HUES48 (cell line): ENCODE results near the gene PALD1.
"Not testable (repeated sequence)": the region's sequence is repeated elsewhere in the genome, so short reads cannot be mapped to it uniquely, and the experiment has no call there.

Experiments
- H3K27ac ChIP-seq: one replicate; pipeline ENCODE4 v1.7.0; 2013; ENCODE audit warnings: low read depth, low read length, inconsistent platforms
- H3K27me3 ChIP-seq: 2 replicates; pipeline ENCODE4 v1.6.1; 2013; ENCODE audit warnings: mild to moderate bottlenecking, low read length; ENCODE audit not compliant: control insufficient read depth, insufficient read depth
- H3K36me3 ChIP-seq: 2 replicates; pipeline ENCODE4 v1.6.1; 2013; ENCODE audit warnings: low read length; ENCODE audit not compliant: control insufficient read depth, insufficient read depth
- H3K4me1 ChIP-seq: 2 replicates; pipeline ENCODE4 v1.6.1; 2013; ENCODE audit warnings: mild to moderate bottlenecking, low read length; ENCODE audit not compliant: control insufficient read depth, insufficient read depth
- H3K4me3 ChIP-seq: 2 replicates; pipeline ENCODE4 v1.5.1; 2013; ENCODE audit warnings: mild to moderate bottlenecking, low read depth, low read length
- H3K9ac ChIP-seq: 2 replicates; pipeline ENCODE4 v1.6.1; 2013; ENCODE audit warnings: mild to moderate bottlenecking, low read depth, low read length, moderate library complexity
- H3K9me3 ChIP-seq: 2 replicates; pipeline ENCODE4 v1.6.1; 2013; ENCODE audit warnings: low read length; ENCODE audit not compliant: control insufficient read depth, insufficient read depth

Gene PALD1

DNA sequence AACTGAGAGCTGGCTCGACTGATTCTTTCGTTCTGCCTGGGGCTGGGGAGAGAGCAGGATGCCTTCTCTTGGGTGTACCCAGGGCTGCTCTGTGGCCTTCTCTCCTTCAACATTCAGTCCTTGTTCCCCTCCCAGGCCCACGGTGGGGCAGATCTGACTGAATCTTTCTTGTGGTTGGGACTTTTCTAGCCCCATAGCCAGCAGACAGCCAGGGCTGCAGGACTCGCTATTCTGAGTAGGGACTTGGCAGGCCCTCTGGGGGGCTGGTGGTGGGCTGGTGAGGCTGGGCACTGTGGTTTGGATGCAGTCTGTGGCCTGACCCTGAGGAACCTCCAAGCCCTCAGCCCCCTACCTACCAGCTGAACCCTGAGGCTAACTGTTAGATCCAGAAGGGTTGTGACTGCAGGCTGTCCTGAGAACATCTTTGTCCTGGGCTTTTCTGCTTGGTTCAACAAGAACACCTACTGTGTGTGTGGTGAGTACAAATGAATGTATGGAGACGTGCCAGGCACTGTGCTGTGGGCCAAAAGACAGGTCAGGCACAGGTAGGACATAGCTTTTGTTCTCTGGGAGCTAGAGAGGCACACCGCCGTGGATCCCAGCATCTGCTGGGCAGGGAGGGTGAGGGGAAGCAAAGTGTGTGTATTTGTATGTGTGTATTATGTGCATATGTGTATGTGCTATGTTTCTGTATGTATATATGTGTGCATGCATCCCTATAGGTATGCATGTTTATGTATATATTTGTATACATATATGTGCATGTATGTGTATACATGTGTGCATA is 2.1 kb upstream of the PALD1 start:
- Histone ChIP-seq H3K4me3 (no peak overlapping the region), H3K27me3 (peaks cover 13% of the 10 kb centered on the region), H3K4me1 (peaks cover 32% of the 10 kb centered on the region), H3K9me3 (no peaks in the 10 kb centered on the region), H3K27ac (no peak overlapping the region), H3K9ac (no peak overlapping the region), H3K36me3 (peaks cover 4% of the 10 kb centered on the region; the same call in 1 of the 2 replicates)

- H3K9ac ChIP-seq, result peak overlapping the region; percentile 61; the same call in 1 of the 2 replicates
- peaks cover 32% of the 10 kb centered on the region for H3K4me1 ChIP-seq
- H3K27ac ChIP-seq, result peak overlapping the region; percentile 85
- H3K4me3 ChIP-seq, result peak overlapping the region; percentile 92
- peaks cover 4% of the 10 kb centered on the region; the same call in 1 of the 2 replicates for H3K36me3 ChIP-seq
- H3K27me3 ChIP-seq, result peaks cover 13% of the 10 kb centered on the region
- H3K9me3 ChIP-seq, result no peaks in the 10 kb centered on the region
These were observed 855 bp upstream of the PALD1 start for GRCh38 chr10:70477661-70478162.

DNA sequence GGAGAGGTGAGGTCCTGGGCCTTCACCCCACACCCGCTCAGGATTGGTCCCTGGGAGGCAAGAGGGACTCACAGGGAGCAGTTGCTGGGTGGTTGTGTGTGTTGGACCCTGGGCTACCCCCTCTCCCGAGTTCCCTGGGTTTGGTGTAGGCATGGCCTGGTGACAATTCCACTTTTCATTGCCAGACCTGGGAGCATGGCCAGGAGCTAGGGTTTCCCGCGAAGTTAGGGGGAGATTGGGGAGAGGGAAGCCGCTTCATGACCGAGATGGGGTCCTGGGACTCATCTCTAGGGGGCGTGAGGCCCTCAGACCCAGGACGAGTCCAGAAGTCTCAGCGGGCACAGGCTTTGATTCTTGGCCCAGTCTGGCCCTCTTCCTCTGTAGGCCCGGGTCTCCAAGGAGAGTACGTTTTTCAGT is 606 bp downstream of the PALD1 start:
- peaks cover 32% of the 10 kb centered on the region for H3K4me1 ChIP-seq
- H3K27ac ChIP-seq, result peak overlapping the region; percentile 85
- peaks cover 13% of the 10 kb centered on the region for H3K27me3 ChIP-seq
- H3K9me3 ChIP-seq, result no peaks in the 10 kb centered on the region
- H3K36me3 ChIP-seq, result peaks cover 4% of the 10 kb centered on the region; the same call in 1 of the 2 replicates
- peak overlapping the region; percentile 61; the same call in 1 of the 2 replicates for H3K9ac ChIP-seq
- H3K4me3 ChIP-seq, result peak overlapping the region; percentile 92

DNA sequence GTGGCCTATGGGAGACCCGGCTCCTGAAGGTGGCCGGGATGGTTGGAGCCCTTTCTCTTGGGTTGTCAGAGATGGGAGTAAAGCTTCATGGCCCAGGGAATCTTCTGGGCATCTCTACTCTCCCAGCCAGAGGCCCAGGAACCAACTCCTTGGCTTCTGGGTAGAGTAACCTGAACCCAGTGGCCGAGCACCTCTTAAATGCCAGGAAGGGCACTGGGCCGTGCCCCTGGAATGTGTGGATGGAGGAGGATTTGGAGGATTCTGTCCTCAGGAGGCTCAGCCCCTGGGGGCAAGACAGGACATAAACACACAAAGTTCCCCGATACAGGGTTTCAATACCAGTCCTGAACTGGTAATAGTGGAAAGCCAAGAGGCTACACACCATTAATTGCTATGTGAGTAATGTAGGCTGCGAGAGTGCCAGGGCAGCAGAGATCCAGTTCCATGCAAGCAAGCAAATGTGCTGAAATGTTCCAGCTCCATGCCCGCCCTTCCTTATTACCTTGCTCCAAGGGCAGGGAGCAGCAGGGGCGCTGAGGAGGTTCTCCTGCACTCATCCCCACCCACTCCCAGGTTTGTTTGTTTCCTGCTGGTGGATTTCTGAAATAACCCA is 1.2 kb downstream of the PALD1 start:
- Histone ChIP-seq H3K9ac (no peak overlapping the region), H3K27me3 (peaks cover 13% of the 10 kb centered on the region), H3K9me3 (no peaks in the 10 kb centered on the region), H3K36me3 (peaks cover 5% of the 10 kb centered on the region), H3K27ac (no peak overlapping the region), H3K4me3 (peak overlapping the region; percentile 92), H3K4me1 (peaks cover 32% of the 10 kb centered on the region)

DNA sequence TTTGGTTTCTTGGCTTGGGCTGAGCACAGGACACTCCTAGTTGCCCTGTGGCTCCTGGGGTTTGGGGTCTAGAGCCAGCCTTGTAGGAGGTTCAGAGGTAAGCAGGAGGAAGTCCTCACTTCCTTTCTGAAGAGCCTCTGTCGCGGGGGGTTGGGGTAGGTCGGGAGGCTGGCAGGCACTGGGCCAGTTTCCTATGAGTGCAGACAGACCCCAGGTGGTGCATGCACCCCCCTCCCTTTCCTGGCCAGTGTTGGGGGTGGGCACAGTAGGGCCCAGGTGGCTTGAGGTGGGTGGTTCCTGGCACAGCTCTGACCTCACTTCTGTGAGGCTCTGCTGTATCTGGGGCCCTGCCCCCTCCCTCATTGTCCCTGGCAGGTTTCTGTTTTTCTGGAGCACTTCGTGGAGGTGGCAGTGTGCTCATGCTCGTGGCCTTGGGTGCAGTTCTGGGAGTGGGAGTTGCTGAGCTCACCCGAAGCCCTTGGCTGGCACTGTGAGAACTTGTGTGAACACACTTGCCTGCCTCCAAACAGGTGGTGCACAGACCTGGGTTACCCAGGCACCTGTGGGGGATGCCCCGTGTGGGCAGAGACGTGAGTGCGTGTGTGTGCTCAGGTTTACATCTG is 1.8 kb downstream of the PALD1 start:
- no peak overlapping the region for H3K27ac ChIP-seq
- no peaks in the 10 kb centered on the region for H3K9me3 ChIP-seq
- H3K9ac ChIP-seq, result no peak overlapping the region
- peaks cover 32% of the 10 kb centered on the region for H3K4me1 ChIP-seq
- peaks cover 7% of the 10 kb centered on the region for H3K36me3 ChIP-seq
- H3K27me3 ChIP-seq, result peaks cover 13% of the 10 kb centered on the region
- H3K4me3 ChIP-seq, result peak overlapping the region; percentile 92; the same call in 1 of the 2 replicates

DNA sequence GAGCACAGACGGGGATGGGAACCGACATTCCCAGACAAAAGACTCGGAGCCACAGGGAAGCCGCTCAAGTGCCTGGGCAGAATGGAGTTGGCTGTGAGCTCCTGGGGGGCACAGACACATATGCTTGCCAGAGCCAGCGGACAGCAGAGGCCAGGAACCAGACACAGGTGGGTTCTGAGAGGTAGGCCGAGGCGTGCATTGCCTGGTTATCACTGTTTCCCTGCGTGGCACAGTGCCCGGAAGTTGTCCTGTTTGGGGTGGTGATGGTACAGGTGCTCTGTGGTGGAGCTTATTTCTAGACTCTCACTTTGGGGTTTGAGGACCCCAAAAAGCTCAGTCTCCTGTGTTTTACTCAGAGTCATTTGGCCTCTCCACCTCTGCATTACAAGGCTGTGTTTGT is 2.5 kb downstream of the PALD1 start:
- Histone ChIP-seq H3K9me3 (no peaks in the 10 kb centered on the region), H3K36me3 (peaks cover 13% of the 10 kb centered on the region), H3K9ac (no peak overlapping the region), H3K27ac (no peak overlapping the region), H3K4me3 (no peak overlapping the region), H3K27me3 (peaks cover 13% of the 10 kb centered on the region), H3K4me1 (peaks cover 32% of the 10 kb centered on the region)

GRCh38 chr10:70481831-70482530 is 3.4 kb downstream of the PALD1 start:
- H3K36me3 ChIP-seq, result peaks cover 14% of the 10 kb centered on the region
- H3K27ac ChIP-seq, result no peak overlapping the region
- H3K27me3 ChIP-seq, result peaks cover 12% of the 10 kb centered on the region
- H3K9me3 ChIP-seq, result no peaks in the 10 kb centered on the region
- H3K9ac ChIP-seq, result no peak overlapping the region
- H3K4me1 ChIP-seq, result peaks cover 32% of the 10 kb centered on the region
- no peak overlapping the region for H3K4me3 ChIP-seq

DNA sequence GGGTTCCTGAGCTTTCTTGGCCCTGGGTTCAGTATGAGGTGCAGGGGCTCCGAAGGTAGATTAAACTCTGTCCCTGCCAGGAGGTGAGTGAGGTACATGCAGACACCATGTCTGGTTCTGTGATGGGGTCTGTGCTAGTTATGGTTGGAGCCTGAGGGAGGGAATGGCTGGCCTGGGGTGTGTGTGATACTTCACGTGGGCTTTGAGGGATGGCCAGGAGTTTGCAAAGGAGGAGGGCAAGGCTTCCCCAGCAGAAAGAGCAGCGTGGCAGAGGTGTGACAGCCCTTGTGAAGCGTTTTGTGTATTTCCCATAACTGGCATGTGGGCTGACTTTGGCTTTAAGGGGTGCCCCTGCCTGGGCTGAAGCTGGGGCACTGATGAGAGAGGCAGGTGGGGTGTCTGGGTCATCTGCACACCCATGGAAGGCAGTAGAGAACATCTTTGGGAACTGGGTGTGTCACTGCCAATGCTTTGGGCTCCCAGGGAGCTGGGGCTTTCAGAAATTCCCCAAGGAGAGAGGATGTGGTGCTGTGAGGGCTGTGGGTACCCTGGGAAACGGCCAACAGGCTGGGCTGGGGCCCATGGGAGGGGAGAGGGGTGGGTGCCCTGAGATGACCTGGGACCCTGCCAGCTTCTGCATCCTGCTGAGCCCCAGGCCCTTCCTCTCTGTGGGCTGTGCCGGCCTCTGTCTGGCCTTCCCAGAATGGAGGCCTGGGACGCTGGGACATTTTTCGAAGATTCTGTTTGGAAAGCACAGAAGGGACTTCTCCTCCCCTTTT is 4.6 kb downstream of the PALD1 start:
- Histone ChIP-seq H3K4me1 (peaks cover 24% of the 10 kb centered on the region), H3K4me3 (no peak overlapping the region), H3K36me3 (peaks cover 14% of the 10 kb centered on the region), H3K9ac (no peak overlapping the region), H3K27ac (no peak overlapping the region), H3K27me3 (peaks cover 3% of the 10 kb centered on the region; the same call in 1 of the 2 replicates), H3K9me3 (no peaks in the 10 kb centered on the region)

DNA sequence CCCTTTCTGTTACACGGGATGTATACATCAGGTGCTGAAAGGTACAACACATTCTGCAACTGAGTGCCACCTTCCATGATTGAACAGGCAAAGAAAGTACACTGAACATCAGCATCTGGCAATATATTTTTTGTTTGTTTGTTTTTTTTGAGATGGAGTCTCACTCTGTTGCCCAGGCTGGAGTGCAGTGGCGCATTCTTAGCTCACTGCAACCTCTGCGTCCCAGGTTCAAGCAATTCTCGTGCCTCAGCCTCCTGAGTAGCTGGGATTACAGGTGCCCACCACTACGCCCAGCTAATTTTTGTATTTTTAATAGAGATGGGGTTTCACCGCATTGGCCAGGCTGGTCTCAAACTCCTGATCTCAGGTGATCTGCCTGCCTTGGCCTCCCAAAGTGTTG is 5.3 kb downstream of the PALD1 start:
- H3K27ac ChIP-seq, H3K9me3 ChIP-seq, H3K4me3 ChIP-seq, H3K9ac ChIP-seq, H3K27me3 ChIP-seq: not testable (repeated sequence)
- peaks cover 14% of the 10 kb centered on the region for H3K36me3 ChIP-seq
- peaks cover 26% of the 10 kb centered on the region for H3K4me1 ChIP-seq

GRCh38 chr10:70487824-70488223 is 9.3 kb downstream of the PALD1 start:
- Histone ChIP-seq H3K9me3 (no peaks in the 10 kb centered on the region), H3K27me3 (no peaks in the 10 kb centered on the region), H3K36me3 (peaks cover 10% of the 10 kb centered on the region), H3K4me1 (peaks cover 10% of the 10 kb centered on the region), H3K9ac (no peak overlapping the region), H3K4me3 (no peak overlapping the region), H3K27ac (no peak overlapping the region)
